Mesothelial cell of epicardium (in vitro differentiated cells): ENCODE measurements around the gene NUP50. TPM values are rescaled to one million over a fixed set of nuclear protein-coding genes. Genes with fewer than 3 reads are reported as not detected.

ENCODE experiments used
- DNase-seq, 2 experiments: peaks; one replicate each; pipeline ENCODE4 v3.0.0; 2021; ENCODE audit warnings: low spot score in 2 of 2; ENCODE audit not compliant: unreplicated experiment in 2 of 2
- H3K27ac Mint-ChIP-seq: 2 replicates; pipeline ENCODE4 v1.8.0; 2021; ENCODE audit warnings: mixed read lengths
- H3K27me3 Mint-ChIP-seq: 2 replicates; pipeline ENCODE4 v1.8.0; 2021; ENCODE audit warnings: low read depth, mixed read lengths
- H3K36me3 Mint-ChIP-seq: 2 replicates; pipeline ENCODE4 v1.8.0; 2021; ENCODE audit warnings: mixed read lengths
- H3K4me1 Mint-ChIP-seq: 2 replicates; pipeline ENCODE4 v1.8.0; 2021; ENCODE audit warnings: mixed read lengths
- H3K4me3 Mint-ChIP-seq: 2 replicates; pipeline ENCODE4 v1.8.0; 2021; ENCODE audit warnings: mild to moderate bottlenecking, moderate library complexity, mixed read lengths
- H3K9me3 Mint-ChIP-seq: 2 replicates; pipeline ENCODE4 v1.8.0; 2021; ENCODE audit warnings: mixed read lengths
- total RNA-seq: library from RNA; stranded (reverse); gene quantifications from 3 replicates; pipeline ENCODE4 v1.2.1, GENCODE V29; 2021
- TF ChIP-seq, protein P1 (sequence below): fragments of 200-600 bp; sonication (generic); IDR thresholded peaks from one replicate; pipeline ENCODE4 v1.5.0; 2021; ENCODE audit warnings: antibody characterized with exemption; ENCODE audit not compliant: unreplicated experiment

Gene NUP50
- total RNA-seq, 1 donor from 2014 or later = 45.8 TPM

DNA sequence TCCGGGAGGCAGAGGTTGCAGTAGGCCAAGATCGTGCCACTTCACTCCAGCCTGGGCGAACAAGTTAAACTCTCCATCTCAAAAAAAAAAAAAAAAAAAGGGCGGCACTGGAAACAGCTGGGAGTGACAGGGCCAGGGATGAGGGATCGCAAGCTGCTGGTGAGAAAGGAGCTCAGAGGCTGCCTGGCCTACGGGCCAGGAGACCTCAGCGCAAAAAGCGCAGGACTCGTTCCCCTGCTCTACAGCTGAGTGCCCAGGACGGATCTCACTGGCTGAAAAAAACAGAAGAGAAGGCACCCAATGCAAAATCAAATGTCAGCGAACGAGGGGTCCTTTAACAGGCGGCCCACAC lies 650 bp upstream of the NUP50 start:
- TF ChIP-seq, protein P1, sequence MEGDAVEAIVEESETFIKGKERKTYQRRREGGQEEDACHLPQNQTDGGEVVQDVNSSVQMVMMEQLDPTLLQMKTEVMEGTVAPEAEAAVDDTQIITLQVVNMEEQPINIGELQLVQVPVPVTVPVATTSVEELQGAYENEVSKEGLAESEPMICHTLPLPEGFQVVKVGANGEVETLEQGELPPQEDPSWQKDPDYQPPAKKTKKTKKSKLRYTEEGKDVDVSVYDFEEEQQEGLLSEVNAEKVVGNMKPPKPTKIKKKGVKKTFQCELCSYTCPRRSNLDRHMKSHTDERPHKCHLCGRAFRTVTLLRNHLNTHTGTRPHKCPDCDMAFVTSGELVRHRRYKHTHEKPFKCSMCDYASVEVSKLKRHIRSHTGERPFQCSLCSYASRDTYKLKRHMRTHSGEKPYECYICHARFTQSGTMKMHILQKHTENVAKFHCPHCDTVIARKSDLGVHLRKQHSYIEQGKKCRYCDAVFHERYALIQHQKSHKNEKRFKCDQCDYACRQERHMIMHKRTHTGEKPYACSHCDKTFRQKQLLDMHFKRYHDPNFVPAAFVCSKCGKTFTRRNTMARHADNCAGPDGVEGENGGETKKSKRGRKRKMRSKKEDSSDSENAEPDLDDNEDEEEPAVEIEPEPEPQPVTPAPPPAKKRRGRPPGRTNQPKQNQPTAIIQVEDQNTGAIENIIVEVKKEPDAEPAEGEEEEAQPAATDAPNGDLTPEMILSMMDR = no peak

DNA sequence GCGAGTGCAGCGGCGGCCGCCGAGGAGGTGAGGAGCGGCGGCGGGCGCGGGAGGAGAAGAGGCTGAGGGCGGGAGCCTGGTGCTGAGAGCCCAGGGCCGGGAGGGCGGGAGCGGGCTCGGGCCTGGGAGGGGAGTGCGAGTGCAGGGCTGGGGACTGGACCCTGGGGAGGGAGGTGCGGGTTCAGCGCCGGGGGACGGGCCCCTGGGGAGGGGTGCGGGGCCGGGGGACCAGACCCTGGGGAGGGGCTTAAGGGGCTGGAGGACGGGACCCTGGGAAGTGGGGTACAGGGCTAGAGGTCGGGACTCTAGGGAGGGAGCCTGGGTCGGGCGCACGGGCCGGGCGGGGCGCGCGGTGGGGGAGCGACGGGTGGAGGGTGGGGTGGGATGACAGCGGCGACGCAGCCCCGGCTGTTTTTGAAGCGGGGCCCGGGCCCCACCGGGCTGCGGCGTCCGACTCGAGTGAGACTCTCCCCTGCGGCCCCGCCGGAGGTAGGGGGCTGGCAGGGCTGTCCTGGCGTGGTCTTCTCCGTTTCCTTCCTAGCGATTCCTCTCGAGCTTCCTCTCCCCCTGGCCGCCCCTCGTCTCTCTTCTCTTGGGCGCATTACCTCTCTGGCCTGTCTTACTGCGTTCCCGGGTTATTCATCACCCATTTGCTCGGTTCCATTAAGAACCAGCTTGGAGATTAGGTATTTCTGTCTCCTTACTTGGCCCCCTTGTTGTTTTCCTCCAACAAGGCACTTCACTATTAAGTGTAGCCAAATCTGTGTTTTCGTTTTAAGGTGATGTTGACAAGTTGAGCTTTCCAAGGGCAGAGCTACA lies 754 bp downstream of the NUP50 start:
- H3K4me3 Mint-ChIP-seq = peak overlapping the region; percentile 89
- TF ChIP-seq, protein P1 = no peak
- H3K27me3 Mint-ChIP-seq = no peaks in the 10 kb centered on the region
- peak; percentile 32 to 48 for DNase-seq
- H3K27ac Mint-ChIP-seq = peak overlapping the region; percentile 95
- H3K9me3 Mint-ChIP-seq = no peaks in the 10 kb centered on the region
- H3K4me1 Mint-ChIP-seq = peaks cover 28% of the 10 kb centered on the region
- H3K36me3 Mint-ChIP-seq = peaks cover 7% of the 10 kb centered on the region

More for the DNA sequence above, 650 bp upstream of the NUP50 start:
- Mint-ChIP-seq H3K4me3 (peak overlapping the region; percentile 89), H3K27me3 (no peaks in the 10 kb centered on the region), H3K36me3 (peaks cover under 1% of the 10 kb centered on the region), H3K27ac (peak overlapping the region; percentile 94), H3K9me3 (no peaks in the 10 kb centered on the region), H3K4me1 (peaks cover 38% of the 10 kb centered on the region)
- DNase-seq = no peak

DNA sequence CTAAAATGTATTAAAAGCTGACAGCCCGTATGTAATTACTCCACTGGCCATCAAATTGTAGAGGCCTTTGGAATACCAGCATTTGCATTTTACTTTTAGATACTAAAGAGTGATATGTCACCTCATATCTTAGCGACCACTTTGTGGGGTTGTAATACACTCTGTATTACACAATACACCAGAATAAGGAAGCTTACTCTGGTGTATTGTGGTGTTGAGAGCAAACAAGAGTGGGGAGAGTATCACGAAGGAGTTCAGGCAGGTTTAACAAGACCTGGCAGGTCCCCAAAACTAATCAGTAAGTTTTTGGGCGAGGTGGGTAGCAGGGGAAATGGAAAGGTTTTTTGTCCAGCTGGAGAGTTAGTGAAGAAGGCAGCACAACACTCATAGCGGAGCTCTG lies 3.2 kb downstream of the NUP50 start:
- Mint-ChIP-seq H3K4me1 (peaks cover 31% of the 10 kb centered on the region), H3K27me3 (no peaks in the 10 kb centered on the region), H3K4me3 (no peak overlapping the region), H3K9me3 (no peaks in the 10 kb centered on the region), H3K36me3 (peaks cover 18% of the 10 kb centered on the region), H3K27ac (no peak overlapping the region)
- TF ChIP-seq, protein P1 = no peak
- no peak for DNase-seq

DNA sequence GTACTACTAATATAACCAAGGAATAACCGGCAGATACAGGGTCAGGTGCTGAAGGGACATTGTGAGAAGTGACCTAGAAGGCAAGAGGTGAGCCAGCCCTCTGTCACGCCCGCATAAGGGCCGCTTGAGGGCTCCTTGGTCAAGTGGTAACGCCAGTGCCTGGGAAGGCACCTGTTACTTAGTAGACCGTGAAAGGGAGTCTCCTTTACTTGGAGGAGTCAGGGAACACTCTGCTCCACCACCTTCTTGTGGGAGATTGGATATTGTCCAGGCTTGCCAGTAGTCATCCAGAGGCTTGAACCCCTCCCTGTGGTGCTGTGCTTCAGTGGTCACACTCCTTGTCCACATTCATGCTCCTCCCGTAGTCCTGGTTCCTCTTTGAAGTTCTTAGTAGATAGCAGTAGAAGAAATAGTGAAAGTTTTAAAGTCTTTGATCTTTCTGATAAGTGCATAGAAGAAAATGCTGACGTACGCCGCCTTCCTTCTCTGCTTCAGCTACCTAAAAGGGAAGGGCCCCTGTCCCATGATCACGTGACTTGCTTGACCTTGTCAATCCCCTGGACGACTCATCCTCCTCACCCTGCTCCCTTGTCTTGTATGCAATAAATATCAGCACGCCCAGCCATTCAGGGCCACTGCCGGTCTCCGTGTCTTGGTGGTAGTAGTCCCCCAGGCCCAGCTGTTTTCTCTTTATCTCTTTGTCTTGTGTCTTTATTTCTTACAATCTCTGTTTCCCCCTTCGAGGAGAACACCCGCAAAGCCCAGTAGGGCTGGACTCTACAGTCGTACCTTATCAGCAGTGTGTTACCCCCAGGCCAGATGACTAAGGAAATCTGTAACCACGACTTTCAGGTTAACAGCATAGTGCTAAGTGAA lies 6.1 kb downstream of the NUP50 start:
- TF ChIP-seq, protein P1 = no peak
- Mint-ChIP-seq H3K36me3 (peaks cover 30% of the 10 kb centered on the region), H3K27ac (peak overlapping the region; percentile 45), H3K4me1 (peaks cover 19% of the 10 kb centered on the region), H3K4me3 (no peak overlapping the region), H3K27me3 (no peaks in the 10 kb centered on the region), H3K9me3 (no peaks in the 10 kb centered on the region)
- DNase-seq = no peak

DNA sequence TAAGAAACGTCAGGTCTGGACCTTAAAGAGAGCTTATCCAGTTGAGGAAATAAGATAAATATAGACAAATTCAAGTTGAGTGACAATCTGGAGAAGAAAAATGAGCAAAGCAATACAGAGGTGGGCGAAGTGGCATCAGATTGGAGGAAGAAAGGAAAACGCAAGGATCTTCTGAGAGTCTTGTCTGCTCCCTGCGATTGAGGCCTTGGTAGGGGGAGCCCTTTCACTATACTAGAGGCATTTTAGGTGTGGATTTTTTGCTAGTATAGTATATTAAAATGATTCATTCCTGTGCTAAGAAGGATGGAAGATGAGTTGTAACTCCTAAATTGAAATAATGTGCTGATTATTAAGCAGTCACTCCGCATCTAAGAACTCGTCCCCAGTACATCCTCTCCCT lies 8.1 kb downstream of the NUP50 start:
- Mint-ChIP-seq H3K27ac (no peak overlapping the region), H3K27me3 (no peaks in the 10 kb centered on the region), H3K36me3 (peaks cover 41% of the 10 kb centered on the region), H3K4me1 (peaks cover 6% of the 10 kb centered on the region), H3K4me3 (no peak overlapping the region), H3K9me3 (no peaks in the 10 kb centered on the region)
- no peak for DNase-seq
- TF ChIP-seq, protein P1 = no peak
